OCI-LY1 (cell line): ENCODE measurements around the gene SAP30L.

Experiments used
- H2AFZ ChIP-seq: fragments of 200-600 bp; sonication (generic), shearing (Covaris generic); 2 replicates; pipeline ENCODE4 v1.6.0; 2014; ENCODE audit warnings: antibody characterized with exemption, mild to moderate bottlenecking, low read length
- H3F3A ChIP-seq: fragments of 200-600 bp; sonication (generic), shearing (Covaris generic); 2 replicates; pipeline ENCODE4 v1.6.0; 2014; ENCODE audit warnings: mild to moderate bottlenecking, antibody characterized with exemption, low read length, moderate library complexity; ENCODE audit not compliant: insufficient read depth
- H3K27ac ChIP-seq: fragments of 200-600 bp; sonication (generic); 2 replicates; pipeline ENCODE4 v1.5.1; 2014; ENCODE audit warnings: low read length, mixed run types, mild to moderate bottlenecking, low read depth; ENCODE audit not compliant: poor library complexity, severe bottlenecking
- H3K27me3 ChIP-seq: fragments of 200-600 bp; sonication (generic); 2 replicates; pipeline ENCODE4 v1.6.0; 2014; ENCODE audit warnings: antibody characterized with exemption, mild to moderate bottlenecking, low read length, moderate library complexity; ENCODE audit not compliant: insufficient read depth
- H3K36me3 ChIP-seq: fragments of 200-600 bp; sonication (generic); 2 replicates; pipeline ENCODE4 v1.6.1; 2014; ENCODE audit warnings: mild to moderate bottlenecking, antibody characterized with exemption, low read length, moderate library complexity, mixed read lengths; ENCODE audit not compliant: insufficient read depth
- H3K4me1 ChIP-seq: fragments of 200-600 bp; sonication (generic); 2 replicates; pipeline ENCODE4 v1.5.1; 2014; ENCODE audit warnings: mild to moderate bottlenecking, low read length, moderate library complexity; ENCODE audit not compliant: insufficient read depth, severe bottlenecking
- H3K4me2 ChIP-seq: fragments of 200-600 bp; sonication (generic), shearing (Covaris generic); 2 replicates; pipeline ENCODE4 v1.6.1; 2014; ENCODE audit warnings: low read length
- H3K4me3 ChIP-seq: fragments of 200-600 bp; sonication (generic); 2 replicates; pipeline ENCODE4 v1.5.1; 2014; ENCODE audit warnings: low read length, low read depth, mild to moderate bottlenecking, mixed read lengths; ENCODE audit not compliant: poor library complexity, severe bottlenecking
- H3K79me2 ChIP-seq: fragments of 200-600 bp; shearing (Covaris generic); 2 replicates; pipeline ENCODE4 v1.6.1; 2016; ENCODE audit warnings: mixed run types, low read length, mixed read lengths; ENCODE audit not compliant: insufficient read depth
- H3K9ac ChIP-seq: fragments of 200-600 bp; sonication (generic), shearing (Covaris generic); 2 replicates; pipeline ENCODE4 v1.6.1; 2014; ENCODE audit warnings: mild to moderate bottlenecking, low read length, mixed read lengths
- H3K9me2 ChIP-seq: fragments of 200-600 bp; sonication (generic), shearing (Covaris generic); 2 replicates; pipeline ENCODE4 v1.6.1; 2014; ENCODE audit warnings: low read depth, mild to moderate bottlenecking, low read length, mixed read lengths
- H3K9me3 ChIP-seq: fragments of 200-600 bp; shearing (Covaris generic); 2 replicates; pipeline ENCODE4 v1.6.1; 2014; ENCODE audit warnings: low read length, mixed read lengths
- H4K20me1 ChIP-seq: fragments of 200-600 bp; sonication (generic), shearing (Covaris generic); 2 replicates; pipeline ENCODE4 v1.6.0; 2016; ENCODE audit warnings: mild to moderate bottlenecking, low read length; ENCODE audit not compliant: insufficient read depth
- CTCF ChIP-seq: fragments of 200-600 bp; sonication (generic), shearing (Covaris generic); IDR thresholded peaks from 2 replicates; pipeline ENCODE4 v1.5.1; 2017; ENCODE audit warnings: mild to moderate bottlenecking, antibody characterized with exemption, low read length, moderate library complexity, mixed read lengths
- EZH2 ChIP-seq: fragments of 200-600 bp; sonication (generic), shearing (Covaris generic); IDR thresholded peaks from 2 replicates; pipeline ENCODE4 v1.8.0; 2017; ENCODE audit warnings: borderline replicate concordance, mixed run types, mild to moderate bottlenecking, antibody characterized with exemption, low read length, moderate library complexity, mixed read lengths

Gene SAP30L

GRCh38 chr5:154430961-154431630, 14.7 kb upstream of the SAP30L start:
- Histone ChIP-seq H3K4me2 (no peak overlapping the region), H3K9me3 (no peaks in the 10 kb centered on the region), H4K20me1 (no peaks in the 10 kb centered on the region), H3K79me2 (no peaks in the 10 kb centered on the region), H3F3A (no peaks in the 10 kb centered on the region), H3K9ac (no peak overlapping the region), H3K27ac (no peak overlapping the region), H3K4me1 (no peaks in the 10 kb centered on the region), H3K4me3 (no peak overlapping the region), H3K9me2 (no peaks in the 10 kb centered on the region), H3K27me3 (no peaks in the 10 kb centered on the region), H3K36me3 (peaks cover 18% of the 10 kb centered on the region), H2AFZ (no peak overlapping the region)
- TF ChIP-seq EZH2 (no peak), CTCF (no peak)

- Histone ChIP-seq H3K4me1 (no peaks in the 10 kb centered on the region), H3K4me2 (no peak overlapping the region), H3K9ac (no peak overlapping the region), H3K9me3 (no peaks in the 10 kb centered on the region), H2AFZ (no peak overlapping the region), H4K20me1 (no peaks in the 10 kb centered on the region), H3K27me3 (no peaks in the 10 kb centered on the region), H3K79me2 (no peaks in the 10 kb centered on the region), H3K4me3 (no peak overlapping the region), H3K9me2 (no peaks in the 10 kb centered on the region), H3K27ac (no peak overlapping the region), H3F3A (no peaks in the 10 kb centered on the region), H3K36me3 (peaks cover 56% of the 10 kb centered on the region)
- no peak for TF ChIP-seq EZH2
- no peak for TF ChIP-seq CTCF
Observed at GRCh38 chr5:154435226-154435625, 10.6 kb upstream of the SAP30L start.

GRCh38 chr5:154437281-154437965, 8.4 kb upstream of the SAP30L start:
- Histone ChIP-seq H3K79me2 (no peaks in the 10 kb centered on the region), H3K9ac (no peak overlapping the region), H3K27me3 (no peaks in the 10 kb centered on the region), H3K9me2 (no peaks in the 10 kb centered on the region), H3F3A (no peaks in the 10 kb centered on the region), H3K4me3 (no peak overlapping the region), H2AFZ (no peak overlapping the region), H3K9me3 (no peaks in the 10 kb centered on the region), H3K27ac (no peak overlapping the region), H3K36me3 (peaks cover 78% of the 10 kb centered on the region), H4K20me1 (no peaks in the 10 kb centered on the region), H3K4me1 (no peaks in the 10 kb centered on the region), H3K4me2 (no peak overlapping the region)
- no peak for TF ChIP-seq CTCF
- no peak for TF ChIP-seq EZH2
